Measurements from ENCODE around the gene CRYZL1.
"Not testable (repeated sequence)": the region's sequence is repeated elsewhere in the genome, so short reads cannot be mapped to it uniquely, and the experiment has no call there.

Gene CRYZL1

GRCh38 chr21:33660406-33660805, 18.9 kb upstream of the CRYZL1 start:
- no peak for DNase-seq

DNA sequence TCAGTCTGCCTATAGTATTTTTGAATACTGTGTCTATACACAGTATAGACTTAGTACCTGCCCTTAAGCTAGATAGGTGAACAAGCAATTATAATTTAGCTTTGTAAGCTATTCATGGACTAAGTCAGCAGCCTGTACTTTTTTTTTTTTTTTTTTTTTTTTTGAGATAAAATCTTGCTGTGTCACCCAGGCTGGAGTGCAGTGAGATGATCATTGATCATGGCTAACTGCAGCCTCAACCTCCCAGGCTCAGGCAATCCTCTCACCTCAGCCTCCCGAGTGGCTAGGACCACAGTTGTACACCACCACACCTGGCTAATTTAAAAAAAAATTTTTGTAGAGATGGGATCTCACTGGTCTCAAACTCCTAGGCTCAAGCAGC, 18.0 kb upstream of the CRYZL1 start:
- no peak for DNase-seq

DNA sequence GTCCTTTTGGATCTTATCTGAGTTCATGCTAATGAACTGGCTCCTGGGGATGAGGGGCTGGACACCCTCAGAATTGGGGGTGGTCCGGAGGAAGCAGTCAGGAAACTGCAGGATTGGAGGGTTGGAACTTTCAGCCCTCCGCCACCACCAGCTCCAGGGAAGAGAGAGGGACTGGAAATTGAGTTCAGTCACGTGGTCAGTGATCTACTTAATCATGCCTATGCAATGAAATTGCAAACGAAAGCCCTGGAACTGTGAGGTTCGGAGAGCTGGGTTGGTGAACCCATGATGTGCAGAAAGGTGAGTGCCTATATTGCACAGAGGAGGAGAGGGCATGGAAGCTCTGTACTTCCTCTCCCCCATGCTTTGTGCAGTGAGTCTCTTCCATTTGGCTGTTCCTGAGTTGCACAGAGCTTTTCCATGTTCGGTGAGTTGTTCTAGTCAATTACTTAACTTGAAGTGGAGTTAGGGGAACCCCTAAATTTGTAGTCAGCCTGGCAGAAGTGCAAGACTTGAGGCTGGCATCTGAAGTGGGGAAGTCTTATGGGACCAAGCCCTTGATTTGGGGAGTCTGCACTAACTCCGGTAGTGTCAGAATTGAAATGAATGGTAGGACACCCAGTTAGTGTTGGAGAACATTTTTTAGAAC, 17.5 kb upstream of the CRYZL1 start:
- DNase-seq, result no peak

DNA sequence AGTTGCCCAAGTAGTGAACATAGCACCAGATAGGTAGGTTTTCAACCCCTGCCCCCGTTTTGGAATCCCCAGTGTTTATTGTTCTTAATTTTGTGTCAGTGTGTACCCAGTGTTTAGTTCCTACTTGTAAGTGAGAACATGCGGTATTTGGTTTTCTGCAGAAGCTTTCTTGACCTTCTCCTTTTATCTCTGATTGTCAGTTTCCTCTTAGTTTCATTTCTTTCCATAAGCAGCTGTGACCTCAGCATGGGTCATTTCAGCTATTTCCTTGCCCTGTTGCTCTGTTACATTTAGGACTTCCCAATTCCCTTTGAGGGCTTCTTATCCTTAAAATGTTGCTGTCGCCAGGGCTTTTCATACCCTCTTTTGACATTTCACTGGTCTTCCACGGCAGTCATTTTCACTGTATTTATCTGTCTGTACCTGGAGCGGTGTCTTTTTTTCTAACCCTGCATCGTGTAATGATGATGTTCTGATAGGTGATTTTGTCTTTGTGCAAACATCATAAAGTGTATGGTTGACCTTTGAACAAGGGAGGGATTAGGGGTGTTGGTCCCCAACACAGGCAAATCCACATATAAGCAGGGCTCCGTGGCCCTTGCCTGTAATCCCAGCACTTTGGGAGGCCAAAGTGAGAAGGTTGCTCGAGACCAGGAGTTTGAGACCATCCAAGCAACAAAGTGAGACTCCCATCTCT, 15.7 kb upstream of the CRYZL1 start:
- no peak for DNase-seq

DNA sequence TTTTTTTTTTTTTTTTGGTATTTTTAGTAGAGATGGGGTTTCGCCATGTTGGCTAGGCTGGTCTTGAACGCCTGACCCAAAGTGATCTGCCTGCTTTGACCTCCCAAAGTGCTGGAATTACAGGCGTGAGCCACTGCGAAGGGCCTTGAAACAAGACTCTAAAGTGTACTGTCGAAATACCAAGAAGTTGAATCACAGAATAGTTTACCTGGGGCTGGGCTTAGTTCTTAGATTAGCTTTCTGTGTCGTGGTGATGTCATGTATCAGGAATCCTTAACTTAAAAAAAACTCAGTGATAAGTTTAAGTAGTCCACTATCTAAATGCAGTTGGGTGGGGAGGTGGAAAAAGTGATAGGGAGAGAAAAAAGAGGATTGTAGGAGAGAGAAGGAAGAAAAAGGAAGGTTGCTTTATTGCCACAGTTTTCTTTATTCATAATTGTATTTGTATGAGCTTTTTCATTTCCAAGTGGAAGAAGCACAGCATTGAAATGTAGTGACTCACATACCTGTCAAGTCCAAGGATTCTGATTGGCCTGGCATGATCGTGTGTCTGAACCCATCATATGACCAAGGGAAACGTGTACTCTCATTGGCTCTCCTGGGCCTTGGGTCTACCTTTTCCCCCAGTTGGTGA, 14.2 kb upstream of the CRYZL1 start:
- DNase-seq, result no peak

DNA sequence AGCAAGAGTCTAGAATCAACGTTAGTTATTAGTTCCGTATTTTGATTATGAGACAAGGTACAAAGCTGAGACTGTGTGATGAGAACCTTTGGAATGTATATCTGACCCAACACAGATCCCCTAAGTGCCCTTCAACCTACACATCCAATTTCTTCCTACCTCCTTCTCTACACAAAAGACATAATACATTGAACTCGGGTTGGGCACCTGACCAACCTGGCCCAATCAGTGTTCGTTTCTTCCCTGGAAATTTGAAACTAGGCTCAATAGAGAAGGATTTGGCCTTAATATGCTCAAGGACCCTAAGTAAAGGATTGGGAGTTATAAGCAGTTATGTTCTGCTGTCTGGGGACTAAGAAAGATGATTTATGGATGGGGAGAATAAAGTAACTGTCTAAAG, 12.9 kb upstream of the CRYZL1 start:
- DNase-seq, result no peak

GRCh38 chr21:33651965-33652680, 10.6 kb upstream of the CRYZL1 start:
- DNase-seq, result no peak

GRCh38 chr21:33650929-33651509, 9.5 kb upstream of the CRYZL1 start:
- DNase-seq, result no peak

DNA sequence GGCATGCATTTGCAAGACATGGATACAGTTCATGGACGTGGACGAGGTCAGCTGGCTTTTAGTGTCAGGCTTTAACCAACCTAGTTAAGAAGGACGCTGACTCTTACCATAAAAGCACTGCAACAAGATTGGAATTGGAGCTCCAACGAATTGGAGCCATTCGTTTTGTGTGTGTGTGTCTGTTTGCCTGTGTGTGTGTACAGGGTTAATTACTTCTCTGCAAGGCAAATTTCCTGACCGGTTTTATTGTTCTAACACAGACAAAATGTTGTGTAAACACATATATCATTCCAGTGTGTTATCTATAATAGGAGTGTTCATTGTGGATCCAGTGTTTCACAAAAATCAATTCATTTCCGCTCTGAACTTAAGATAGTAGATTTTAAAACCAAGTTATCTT, 8.7 kb upstream of the CRYZL1 start:
- no peak for DNase-seq

GRCh38 chr21:33648555-33648954, 7.0 kb upstream of the CRYZL1 start:
- DNase-seq, result no peak

- no peak for DNase-seq
These were observed 6.0 kb upstream of the CRYZL1 start for GRCh38 chr21:33647587-33647986.

DNA sequence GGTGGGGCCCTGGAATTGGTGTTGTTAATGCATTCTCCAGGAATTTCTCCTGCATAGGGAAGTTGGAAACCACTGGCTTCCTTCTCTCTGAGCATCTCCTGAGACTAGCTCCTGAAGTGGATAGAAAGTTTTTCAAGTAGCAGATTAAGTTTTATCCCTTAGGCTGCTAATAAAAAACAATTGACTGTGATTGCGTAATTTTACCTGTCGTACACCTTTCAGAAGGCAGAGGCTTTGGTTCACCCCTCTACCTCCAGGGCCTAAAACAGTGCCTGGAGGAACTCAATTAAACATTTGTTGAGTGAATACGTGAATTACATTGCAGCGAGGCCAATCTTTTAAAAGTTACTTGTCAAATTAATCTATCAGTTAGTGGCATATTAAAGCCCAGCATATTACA, 4.2 kb upstream of the CRYZL1 start:
- DNase-seq, result no peak

GRCh38 chr21:33644383-33645074, 3.0 kb upstream of the CRYZL1 start:
- no peak for DNase-seq

- DNase-seq, result no peak
These were observed 2.2 kb upstream of the CRYZL1 start for GRCh38 chr21:33643658-33644311.

DNA sequence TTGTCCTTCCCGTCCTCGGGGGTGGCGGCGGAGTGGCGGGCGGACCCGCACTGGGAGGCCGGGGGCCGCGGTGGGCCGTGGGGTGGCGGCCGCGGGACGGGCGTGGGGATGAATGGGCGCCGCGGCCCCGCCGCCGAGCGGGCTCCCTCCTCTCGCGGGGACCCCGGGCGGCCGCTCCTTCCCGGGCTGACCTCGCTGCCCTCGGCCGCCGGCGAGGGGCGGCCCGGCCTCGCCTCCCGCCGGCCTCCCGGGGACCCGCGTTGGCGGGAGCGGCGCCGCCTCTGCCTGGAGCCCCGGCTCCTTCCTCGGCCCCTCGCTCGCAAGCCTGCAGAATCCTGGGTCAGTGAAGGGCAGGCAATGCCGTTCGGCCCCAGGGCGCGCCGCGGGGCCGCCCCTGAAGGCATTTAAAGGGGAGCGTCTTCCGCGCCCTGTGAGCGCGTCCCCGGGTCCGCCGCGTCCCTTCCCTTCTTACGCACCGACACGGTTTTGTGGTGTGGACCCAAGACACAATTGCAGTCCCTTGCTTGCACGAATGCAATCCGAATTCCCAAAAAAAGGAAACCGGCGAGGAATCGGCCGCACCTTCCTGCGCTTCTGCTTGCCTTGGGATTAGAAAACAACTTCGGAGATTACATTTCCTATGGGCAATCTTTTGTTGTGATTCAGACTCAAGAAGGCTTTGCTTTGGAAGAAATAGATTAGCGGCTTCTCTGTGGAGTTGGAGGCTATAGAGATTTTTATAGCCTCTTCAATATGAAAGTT, 1.5 kb upstream of the CRYZL1 start:
- DNase-seq, result no peak

DNA sequence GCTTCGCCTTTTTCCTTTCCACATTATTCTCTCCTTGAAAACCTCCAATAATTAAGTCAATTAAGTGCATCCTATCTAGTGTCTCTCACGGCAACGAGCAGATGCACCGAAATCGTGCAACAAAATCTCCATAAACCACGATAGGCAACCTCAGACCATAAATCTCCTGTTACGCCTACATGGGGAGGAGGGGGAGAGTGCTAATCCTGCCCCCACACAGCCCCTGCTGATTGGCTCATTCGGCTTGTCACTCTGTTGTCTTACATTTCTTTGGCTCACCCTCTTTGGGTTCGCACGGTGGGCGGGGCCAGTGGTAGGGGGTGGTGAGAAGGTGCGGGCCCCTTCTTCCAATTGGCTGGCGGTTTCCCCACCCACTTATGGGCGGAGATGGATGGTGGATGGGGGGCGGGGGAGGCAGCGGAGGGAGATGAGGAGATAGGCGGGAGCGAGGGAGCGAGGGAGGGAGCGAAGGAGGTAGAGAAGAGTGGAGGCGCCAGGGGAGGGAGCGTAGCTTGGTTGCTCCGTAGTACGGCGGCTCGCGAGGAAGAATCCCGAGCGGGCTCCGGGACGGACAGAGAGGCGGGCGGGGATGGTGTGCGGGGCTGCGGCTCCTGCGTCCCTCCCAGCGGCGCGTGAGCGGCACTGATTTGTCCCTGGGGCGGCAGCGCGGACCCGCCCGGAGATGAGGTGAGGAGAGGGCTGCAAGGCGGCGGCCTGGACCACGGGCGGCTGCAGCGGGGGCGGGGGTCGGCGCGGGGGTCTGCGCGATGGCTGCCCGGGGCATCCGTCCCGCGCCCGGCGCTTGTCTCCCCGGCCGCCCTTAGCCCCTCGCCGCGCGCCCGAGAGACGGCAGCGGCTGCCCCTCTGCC, 720 bp upstream of the CRYZL1 start, which contains the start of gene ITSN1:
ITSN1 (plus strand) TSS at position 475 of the 869 bp plus-strand sequence. CDS start 76,328 bp downstream, outside the sequence.
- DNase-seq, result peak; percentile 97

DNA sequence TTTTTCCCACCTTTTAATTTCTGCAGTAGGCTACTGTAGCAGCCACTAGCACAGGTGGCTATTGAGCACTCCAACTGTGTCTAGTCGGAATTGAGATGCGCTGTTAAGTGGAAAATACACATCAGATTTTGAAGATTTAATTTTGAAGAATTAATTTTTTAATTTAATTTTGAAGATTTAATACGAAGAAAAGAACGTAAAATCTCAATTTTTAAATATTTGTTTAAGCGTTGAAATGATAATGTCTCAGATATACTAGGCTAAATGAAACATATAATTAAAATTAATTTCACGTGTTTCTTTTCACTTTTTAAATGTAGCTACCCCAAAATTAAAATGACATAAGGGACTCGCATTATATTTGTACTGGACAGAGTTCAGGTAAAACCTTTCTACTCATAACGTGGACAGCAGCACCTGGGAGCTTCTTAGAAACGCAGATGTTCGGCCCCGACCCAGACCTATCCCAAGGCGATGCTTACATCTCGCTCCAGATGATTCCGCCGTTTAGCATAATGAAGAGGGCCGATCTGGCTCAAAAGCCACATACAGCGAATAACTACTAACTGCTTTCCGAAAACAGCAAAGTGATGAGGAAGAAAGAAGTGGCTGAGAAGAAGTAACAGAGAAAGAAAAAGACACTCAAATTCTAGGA, 717 bp downstream of the CRYZL1 start:
- DNase-seq, result no peak

- no peak for DNase-seq
These were observed 7.3 kb downstream of the CRYZL1 start for GRCh38 chr21:33634254-33634653.

DNA sequence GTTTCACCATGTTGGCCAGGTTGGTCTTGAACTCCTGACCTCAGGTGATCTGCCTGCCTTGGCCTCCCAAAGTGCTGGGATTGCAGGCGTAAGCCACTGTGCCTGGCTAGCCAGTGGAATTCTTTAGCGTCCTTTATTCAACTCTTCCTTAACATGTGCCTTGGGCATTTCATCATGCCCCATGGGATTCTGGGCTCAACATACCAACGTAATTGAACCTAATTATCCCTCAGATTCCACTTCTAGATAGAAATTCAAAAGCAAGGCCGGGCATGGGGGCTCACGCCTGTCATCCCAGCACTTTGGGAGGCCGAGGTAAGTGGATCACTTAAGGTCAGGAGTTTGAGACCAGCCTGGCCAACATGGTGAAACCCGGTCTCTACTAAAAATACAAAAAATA, 15.4 kb downstream of the CRYZL1 start:
- not testable (repeated sequence) for DNase-seq

DNA sequence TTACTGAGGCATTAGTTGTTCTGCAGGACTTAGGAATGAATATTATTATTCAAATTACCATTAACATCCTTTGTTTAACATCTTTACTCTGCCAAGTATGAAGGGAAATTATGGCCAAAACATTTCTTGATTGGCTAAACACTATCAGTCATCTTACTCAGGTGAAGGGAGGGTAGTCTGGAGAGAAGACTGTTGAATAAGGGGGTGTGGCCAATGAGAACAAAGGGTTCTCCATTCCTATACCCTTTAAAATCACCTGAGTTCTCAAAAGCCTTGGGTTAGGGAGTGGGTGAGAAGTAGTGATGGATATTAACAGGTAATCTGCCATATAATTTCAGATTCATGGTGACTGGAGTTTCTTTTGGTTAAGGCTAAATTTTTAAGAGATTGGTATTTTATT, 19.3 kb downstream of the CRYZL1 start:
- DNase-seq, result no peak

Measured in GDM1 (cell line).